K562 (cell line): ENCODE measurements around the gene HOXB7. TPM values are rescaled to one million over a fixed set of nuclear protein-coding genes. Genes with fewer than 3 reads are reported as not detected.

Experiments
- BACH1 ChIP-seq: fragments of 200-800 bp; sonication (Bioruptor generic); IDR thresholded peaks from 2 replicates; pipeline ENCODE4 v1.6.1; 2016; ENCODE audit warnings: missing genetic modification characterization, missing compliant biosample characterization
- CBFA2T2 ChIP-seq: fragments of 450-650 bp; conservative IDR thresholded peaks from 2 replicates; pipeline ENCODE4 v1.6.1; 2017; ENCODE audit warnings: mild to moderate bottlenecking
- CBFA2T3 ChIP-seq: fragments of 450-650 bp; IDR thresholded peaks from 2 replicates; pipeline ENCODE4 v1.6.1; 2017
- CC2D1A ChIP-seq: fragments of 450-650 bp; IDR thresholded peaks from 2 replicates; pipeline ENCODE4 v1.6.1; 2017; ENCODE audit warnings: mild to moderate bottlenecking
- CXXC5 ChIP-seq: fragments of 250-450 bp; sonication (Bioruptor Pico); IDR thresholded peaks from 2 replicates; pipeline ENCODE4 v1.8.0; 2022; ENCODE audit warnings: inconsistent platforms, mild to moderate bottlenecking, moderate library complexity
- ETV1 ChIP-seq: fragments of 450-650 bp; conservative IDR thresholded peaks from 2 replicates; pipeline ENCODE4 v1.6.1; 2016; ENCODE audit warnings: missing genetic modification characterization, control low read depth, low read depth, missing compliant biosample characterization
- MCM5 ChIP-seq: fragments of 450-650 bp; IDR thresholded peaks from 2 replicates; pipeline ENCODE4 v1.6.1; 2016; ENCODE audit warnings: low read depth
- MTA3 ChIP-seq: fragments of 450-650 bp; formaldehyde crosslinking; IDR thresholded peaks from 2 replicates; pipeline ENCODE4 v1.6.1; 2017; ENCODE audit warnings: mild to moderate bottlenecking, borderline replicate concordance
- SAFB2 ChIP-seq: fragments of 200-400 bp; formaldehyde crosslinking; IDR thresholded peaks from 2 replicates; pipeline ENCODE4 v1.6.1; 2018; ENCODE audit warnings: borderline replicate concordance, low read length, low read depth, moderate library complexity; ENCODE audit not compliant: severe bottlenecking
- SIN3A ChIP-seq, 2 experiments: fragments of 150-350 bp in 1 of 2; IDR thresholded peaks; 2 replicates each; pipeline ENCODE4 v1.6.1; 2011 to 2016; ENCODE audit warnings: borderline replicate concordance in 2 of 2, low read depth in 2 of 2, low read length in 2 of 2, mild to moderate bottlenecking in 2 of 2, moderate library complexity in 2 of 2; ENCODE audit not compliant: control insufficient read depth in 1 of 2
- TFAP4 ChIP-seq: sonication (generic); formaldehyde crosslinking; IDR thresholded peaks from 2 replicates; pipeline ENCODE4 v1.8.0; 2022; ENCODE audit warnings: missing genetic modification reagents, mild to moderate bottlenecking, moderate library complexity, borderline replicate concordance
- ZNF146 ChIP-seq: IDR thresholded peaks from one replicate; pipeline ENCODE4 v1.6.1; 2018; ENCODE audit warnings: missing compliant biosample characterization; ENCODE audit not compliant: unreplicated experiment
- ZNF253 ChIP-seq: fragments of 250-450 bp; sonication (Bioruptor Pico); conservative IDR thresholded peaks from 2 replicates; pipeline ENCODE4 v1.6.1; 2021; ENCODE audit warnings: mild to moderate bottlenecking
- ZNF436 ChIP-seq: fragments of 250-450, 450-650 bp; sonication (Bioruptor Pico); formaldehyde crosslinking; IDR thresholded peaks from 2 replicates; pipeline ENCODE4 v1.7.0; 2020; ENCODE audit warnings: mild to moderate bottlenecking
- polyA plus RNA-seq, 8 experiments: library from polyadenylated mRNA; depleted of rRNA in 4 of 8; stranded (reverse) in 5 of 8; unstranded in 3 of 8; fragments of >200 nt; fragmentation: Nextera tagmentation in 2 of 8; fragmentation: Illumina TruSeq in 1 of 8; extraction: Ambion mirVana in 2 of 8; extraction: Trizol in 1 of 8; gene quantifications; 2 replicates each; pipeline versions ENCODE4 v1.2.1 to v1.2.3, GENCODE V29; 2011 to 2014; ENCODE audit warnings: inconsistent platforms in 1 of 8, missing spikeins in 1 of 8
- total RNA-seq, 7 experiments: library from RNA; depleted of rRNA in 6 of 7; stranded (reverse); fragments of >200 nt in 6 of 7; fragmentation: Illumina TruSeq in 2 of 7; extraction: Trizol in 2 of 7; gene quantifications; 2 replicates each; pipeline versions ENCODE4 v1.2.1 to v1.2.3, GENCODE V29; 2011 to 2021; ENCODE audit warnings: low replicate concordance in 1 of 7
- TF ChIP-seq, protein P1 (sequence below): sonication (generic); formaldehyde crosslinking; IDR thresholded peaks from 2 replicates; pipeline ENCODE4 v1.8.0; 2023; ENCODE audit warnings: mild to moderate bottlenecking, missing genetic modification reagents
- TF ChIP-seq, protein P2 (sequence below): sonication (generic); formaldehyde crosslinking; IDR thresholded peaks from 2 replicates; pipeline ENCODE4 v1.8.1; 2023; ENCODE audit warnings: mild to moderate bottlenecking, missing genetic modification reagents
- TF ChIP-seq, protein P3 (sequence below): fragments of 250-450 bp; sonication (Bioruptor Pico); IDR thresholded peaks from 2 replicates; pipeline ENCODE4 v1.5.0; 2020; ENCODE audit warnings: mild to moderate bottlenecking

The HOXB7 gene
- total and polyA plus RNA-seq, 9 of the 15 experiments (the other 6 are each of a cell fraction or from before 2014, with no cell fraction given) = 5.5 to 16.7 (median 8.3) TPM

GRCh38 chr17:48578616-48579470 lies 32.0 kb downstream of the HOXB7 start (continued):
- TF ChIP-seq, protein P1, sequence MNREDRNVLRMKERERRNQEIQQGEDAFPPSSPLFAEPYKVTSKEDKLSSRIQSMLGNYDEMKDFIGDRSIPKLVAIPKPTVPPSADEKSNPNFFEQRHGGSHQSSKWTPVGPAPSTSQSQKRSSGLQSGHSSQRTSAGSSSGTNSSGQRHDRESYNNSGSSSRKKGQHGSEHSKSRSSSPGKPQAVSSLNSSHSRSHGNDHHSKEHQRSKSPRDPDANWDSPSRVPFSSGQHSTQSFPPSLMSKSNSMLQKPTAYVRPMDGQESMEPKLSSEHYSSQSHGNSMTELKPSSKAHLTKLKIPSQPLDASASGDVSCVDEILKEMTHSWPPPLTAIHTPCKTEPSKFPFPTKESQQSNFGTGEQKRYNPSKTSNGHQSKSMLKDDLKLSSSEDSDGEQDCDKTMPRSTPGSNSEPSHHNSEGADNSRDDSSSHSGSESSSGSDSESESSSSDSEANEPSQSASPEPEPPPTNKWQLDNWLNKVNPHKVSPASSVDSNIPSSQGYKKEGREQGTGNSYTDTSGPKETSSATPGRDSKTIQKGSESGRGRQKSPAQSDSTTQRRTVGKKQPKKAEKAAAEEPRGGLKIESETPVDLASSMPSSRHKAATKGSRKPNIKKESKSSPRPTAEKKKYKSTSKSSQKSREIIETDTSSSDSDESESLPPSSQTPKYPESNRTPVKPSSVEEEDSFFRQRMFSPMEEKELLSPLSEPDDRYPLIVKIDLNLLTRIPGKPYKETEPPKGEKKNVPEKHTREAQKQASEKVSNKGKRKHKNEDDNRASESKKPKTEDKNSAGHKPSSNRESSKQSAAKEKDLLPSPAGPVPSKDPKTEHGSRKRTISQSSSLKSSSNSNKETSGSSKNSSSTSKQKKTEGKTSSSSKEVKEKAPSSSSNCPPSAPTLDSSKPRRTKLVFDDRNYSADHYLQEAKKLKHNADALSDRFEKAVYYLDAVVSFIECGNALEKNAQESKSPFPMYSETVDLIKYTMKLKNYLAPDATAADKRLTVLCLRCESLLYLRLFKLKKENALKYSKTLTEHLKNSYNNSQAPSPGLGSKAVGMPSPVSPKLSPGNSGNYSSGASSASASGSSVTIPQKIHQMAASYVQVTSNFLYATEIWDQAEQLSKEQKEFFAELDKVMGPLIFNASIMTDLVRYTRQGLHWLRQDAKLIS (CRISPR knock-in tag) = no peak
- TF ChIP-seq, protein P2, sequence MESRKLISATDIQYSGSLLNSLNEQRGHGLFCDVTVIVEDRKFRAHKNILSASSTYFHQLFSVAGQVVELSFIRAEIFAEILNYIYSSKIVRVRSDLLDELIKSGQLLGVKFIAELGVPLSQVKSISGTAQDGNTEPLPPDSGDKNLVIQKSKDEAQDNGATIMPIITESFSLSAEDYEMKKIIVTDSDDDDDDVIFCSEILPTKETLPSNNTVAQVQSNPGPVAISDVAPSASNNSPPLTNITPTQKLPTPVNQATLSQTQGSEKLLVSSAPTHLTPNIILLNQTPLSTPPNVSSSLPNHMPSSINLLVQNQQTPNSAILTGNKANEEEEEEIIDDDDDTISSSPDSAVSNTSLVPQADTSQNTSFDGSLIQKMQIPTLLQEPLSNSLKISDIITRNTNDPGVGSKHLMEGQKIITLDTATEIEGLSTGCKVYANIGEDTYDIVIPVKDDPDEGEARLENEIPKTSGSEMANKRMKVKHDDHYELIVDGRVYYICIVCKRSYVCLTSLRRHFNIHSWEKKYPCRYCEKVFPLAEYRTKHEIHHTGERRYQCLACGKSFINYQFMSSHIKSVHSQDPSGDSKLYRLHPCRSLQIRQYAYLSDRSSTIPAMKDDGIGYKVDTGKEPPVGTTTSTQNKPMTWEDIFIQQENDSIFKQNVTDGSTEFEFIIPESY (CRISPR knock-in tag) = no peak
- TF ChIP-seq CBFA2T3 (no peak), SAFB2 (no peak), ETV1 (no peak), BACH1 (no peak; the same call in 1 of the 2 replicates), SIN3A (IDR thresholded peaks at IDR 0.05; ENCODE audit: borderline replicate concordance in 2 of 2, control insufficient read depth in 1 of 2, low read depth in 2 of 2, low read length in 2 of 2) (0 out of 4 replicates have a peak, but pooled peaks of 1 of the 2 experiments have one; percentile 24), ZNF253 (CRISPR knock-in tag) (0 out of 2 replicates have a peak, but pooled peaks have one; percentile 9), CC2D1A (no peak), CXXC5 (peak; percentile 19; the same call in 1 of the 2 replicates), ZNF146 (CRISPR knock-in tag) (no peak), MTA3 (0 out of 2 replicates have a peak, but pooled peaks have one; percentile 43), MCM5 (no peak), ZNF436 (CRISPR knock-in tag) (no peak), CBFA2T2 (no peak), TFAP4 (peak; percentile 66; the same call in 1 of the 2 replicates)
- TF ChIP-seq, protein P3, sequence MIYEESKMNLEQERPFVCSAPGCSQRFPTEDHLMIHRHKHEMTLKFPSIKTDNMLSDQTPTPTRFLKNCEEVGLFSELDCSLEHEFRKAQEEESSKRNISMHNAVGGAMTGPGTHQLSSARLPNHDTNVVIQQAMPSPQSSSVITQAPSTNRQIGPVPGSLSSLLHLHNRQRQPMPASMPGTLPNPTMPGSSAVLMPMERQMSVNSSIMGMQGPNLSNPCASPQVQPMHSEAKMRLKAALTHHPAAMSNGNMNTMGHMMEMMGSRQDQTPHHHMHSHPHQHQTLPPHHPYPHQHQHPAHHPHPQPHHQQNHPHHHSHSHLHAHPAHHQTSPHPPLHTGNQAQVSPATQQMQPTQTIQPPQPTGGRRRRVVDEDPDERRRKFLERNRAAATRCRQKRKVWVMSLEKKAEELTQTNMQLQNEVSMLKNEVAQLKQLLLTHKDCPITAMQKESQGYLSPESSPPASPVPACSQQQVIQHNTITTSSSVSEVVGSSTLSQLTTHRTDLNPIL (CRISPR knock-in tag) = no peak
